ENCODE measurements around the gene COP1. TPM values are rescaled to one million over a fixed set of nuclear protein-coding genes. Genes with fewer than 3 reads are reported as not detected.
"Not testable (repeated sequence)": the region's sequence is repeated elsewhere in the genome, so short reads cannot be mapped to it uniquely, and the experiment has no call there.

Gene COP1
- total RNA-seq, 1 donor from 2014 or later, result 45.0 TPM

GRCh38 chr1:176122282-176122681 lies 84.8 kb downstream of the COP1 start:
- DNase-seq, result no peak

GRCh38 chr1:176119549-176119948 lies 87.5 kb downstream of the COP1 start:
- no peak for DNase-seq

GRCh38 chr1:176118985-176119384 lies 88.1 kb downstream of the COP1 start:
- DNase-seq, result no peak

- DNase-seq, result no peak
These were observed 95.3 kb downstream of the COP1 start for GRCh38 chr1:176111835-176112234.

GRCh38 chr1:176110203-176110602 lies 96.9 kb downstream of the COP1 start:
- peak; percentile 3 for DNase-seq

- DNase-seq, result no peak
These were observed 104.2 kb downstream of the COP1 start for GRCh38 chr1:176102768-176103350.

GRCh38 chr1:176101951-176102642 lies 105.0 kb downstream of the COP1 start:
- DNase-seq, result no peak

- DNase-seq, result no peak
These were observed 108.5 kb downstream of the COP1 start for GRCh38 chr1:176098560-176098959.

- no peak for DNase-seq
These were observed 111.1 kb downstream of the COP1 start for GRCh38 chr1:176096015-176096414.

GRCh38 chr1:176090766-176091165 lies 116.3 kb downstream of the COP1 start:
- DNase-seq, result no peak

GRCh38 chr1:176087746-176088145 lies 119.3 kb downstream of the COP1 start:
- not testable (repeated sequence) for DNase-seq

- peak; percentile 85 for DNase-seq
These were observed 133.4 kb downstream of the COP1 start for GRCh38 chr1:176073524-176074157.

GRCh38 chr1:176068901-176069300 lies 138.2 kb downstream of the COP1 start:
- no peak for DNase-seq

GRCh38 chr1:176068256-176068655 lies 138.8 kb downstream of the COP1 start:
- DNase-seq, result no peak

GRCh38 chr1:176066709-176067108 lies 140.4 kb downstream of the COP1 start:
- peak; percentile 73 for DNase-seq

GRCh38 chr1:176058686-176059085 lies 148.4 kb downstream of the COP1 start:
- DNase-seq, result peak; percentile 63

- DNase-seq, result no peak
These were observed 150.8 kb downstream of the COP1 start for GRCh38 chr1:176056312-176056711.

- DNase-seq, result no peak
These were observed 151.7 kb downstream of the COP1 start for GRCh38 chr1:176055398-176055797.

- DNase-seq, result no peak
These were observed 155.1 kb downstream of the COP1 start for GRCh38 chr1:176051902-176052518.

- no peak for DNase-seq
These were observed 155.7 kb downstream of the COP1 start for GRCh38 chr1:176051402-176051801.

- DNase-seq, result no peak
These were observed 157.5 kb downstream of the COP1 start for GRCh38 chr1:176049582-176049981.

GRCh38 chr1:176046926-176047325 lies 160.2 kb downstream of the COP1 start:
- DNase-seq, result no peak

- no peak for DNase-seq
These were observed 163.5 kb downstream of the COP1 start for GRCh38 chr1:176043537-176043936.

All from tongue (tissue), 2 donors.